Endothelial cell of umbilical vein (primary cell): Measurements from ENCODE around the gene COL15A1. TPM values are rescaled to one million over a fixed set of nuclear protein-coding genes. Genes with fewer than 3 reads are reported as not detected.

ENCODE experiments used
- BruUV-seq: library from RNA; stranded (reverse); fragments of 400-500 nt; replicated peaks from 2 replicates; lab custom pipeline; 2021; lab: Mats Ljungman, UMichigan
- CTCF ChIA-PET: fragments of 300-600, 350-600 bp; sonication (Branson Sonifier 250); formaldehyde crosslinking; loops from one replicate; lab custom pipeline; 2021; ENCODE audit warnings: antibody characterized with exemption, inconsistent platforms; lab: Charles Lee
- POLR2A ChIA-PET: fragments of 300-600, 350-600 bp; sonication (Branson Sonifier 250); formaldehyde crosslinking; loops from one replicate; lab custom pipeline; 2021; ENCODE audit warnings: antibody characterized with exemption, inconsistent platforms; lab: Charles Lee
- DNase-seq: peaks from one replicate; pipeline ENCODE4 v3.0.0-alpha.2; 2011; ENCODE audit warnings: low read depth, low spot score
- FAIRE-seq: peaks from 2 replicates; lab custom pipeline; 2011; peaks lifted over from hg19 to GRCh38; lab: Jason Lieb, UNC
- H2AFZ ChIP-seq: 2 replicates; pipeline ENCODE4 v1.6.0; 2012; ENCODE audit warnings: low read depth, low read length, control low read depth, inconsistent platforms
- H3K27ac ChIP-seq: 2 replicates; pipeline ENCODE4 v1.5.1; 2011; ENCODE audit warnings: low read depth, mild to moderate bottlenecking, control low read depth, low read length, moderate library complexity; ENCODE audit not compliant: insufficient read depth
- H3K27me3 ChIP-seq, 2 experiments: 2 replicates each; pipeline versions ENCODE4 v1.6.0 to v1.6.1; 2011; ENCODE audit warnings: low read length in 2 of 2, mixed read lengths in 1 of 2; ENCODE audit not compliant: control insufficient read depth in 2 of 2, insufficient read depth in 2 of 2
- H3K36me3 ChIP-seq, 2 experiments: 2 replicates in 1 of 2; 3 replicates in 1 of 2; pipeline ENCODE4 v1.5.1; 2011; ENCODE audit warnings: low read length in 2 of 2, mild to moderate bottlenecking in 1 of 2, moderate library complexity in 1 of 2; ENCODE audit not compliant: control insufficient read depth in 2 of 2, insufficient read depth in 2 of 2; ENCODE audit errors: extremely low read depth in 1 of 2
- H3K4me1 ChIP-seq: 3 replicates; pipeline ENCODE4 v1.5.1; 2011; ENCODE audit warnings: mild to moderate bottlenecking, low read length; ENCODE audit not compliant: control insufficient read depth, insufficient read depth; ENCODE audit errors: extremely low read depth
- H3K4me2 ChIP-seq: 2 replicates; pipeline ENCODE4 v1.6.1; 2011; ENCODE audit warnings: low read length, control low read depth, mixed read lengths; ENCODE audit not compliant: insufficient read depth
- H3K4me3 ChIP-seq, 3 experiments: fragments of 200-600 bp in 1 of 3; sonication (generic), shearing (Covaris generic) in 1 of 3; replicated peaks in 1 of 3; 2 replicates each; pipeline ENCODE4 v1.5.1; 2011 to 2016; ENCODE audit warnings: control low read depth in 3 of 3, low read length in 3 of 3, mild to moderate bottlenecking in 2 of 3, inconsistent platforms in 1 of 3, low read depth in 1 of 3, moderate library complexity in 1 of 3; ENCODE audit not compliant: insufficient read depth in 1 of 3
- H3K79me2 ChIP-seq: 2 replicates; pipeline ENCODE4 v1.6.0; 2012; ENCODE audit warnings: low read length, inconsistent platforms; ENCODE audit not compliant: control insufficient read depth, insufficient read depth
- H3K9ac ChIP-seq: replicated peaks from 2 replicates; pipeline ENCODE3; 2011; ENCODE audit warnings: low read length, control low read depth; ENCODE audit not compliant: insufficient read depth; ENCODE audit errors: extremely low read depth
- H3K9me1 ChIP-seq: replicated peaks from 3 replicates; pipeline ENCODE4 v1.6.0; 2011; ENCODE audit warnings: mild to moderate bottlenecking, low read length; ENCODE audit not compliant: control insufficient read depth, insufficient read depth; ENCODE audit errors: extremely low read depth
- H3K9me3 ChIP-seq: replicated peaks from 2 replicates; pipeline ENCODE4 v1.5.1; 2012; ENCODE audit warnings: low read length, inconsistent platforms; ENCODE audit not compliant: control insufficient read depth, insufficient read depth
- H4K20me1 ChIP-seq: replicated peaks from 2 replicates; pipeline ENCODE3; 2011; ENCODE audit warnings: mild to moderate bottlenecking, low read length; ENCODE audit not compliant: control insufficient read depth, insufficient read depth; ENCODE audit errors: extremely low read depth
- CTCF ChIP-seq, 2 donors: IDR thresholded peaks; 1 replicate in 1 of 2; 2 replicates in 1 of 2; pipeline ENCODE4 v1.5.1; 2011; ENCODE audit warnings: low read length in 2 of 2, mild to moderate bottlenecking in 2 of 2, moderate library complexity in 2 of 2, control low read depth in 1 of 2, inconsistent platforms in 1 of 2, low read depth in 1 of 2; ENCODE audit not compliant: insufficient read depth in 1 of 2; ENCODE audit errors: extremely low read depth in 1 of 2
- EZH2 ChIP-seq: IDR thresholded peaks from 2 replicates; pipeline ENCODE4 v1.6.1; 2012; ENCODE audit warnings: borderline replicate concordance, low read depth, mild to moderate bottlenecking, moderate library complexity, low read length, inconsistent platforms; ENCODE audit not compliant: severe bottlenecking
- FOS ChIP-seq: IDR thresholded peaks from 2 replicates; pipeline ENCODE4 v1.6.1; 2011; ENCODE audit warnings: mild to moderate bottlenecking, low read length, moderate library complexity, borderline replicate concordance; ENCODE audit not compliant: insufficient read depth
- GATA2 ChIP-seq: IDR thresholded peaks from 2 replicates; pipeline ENCODE4 v1.7.0; 2011; ENCODE audit warnings: low read depth, mild to moderate bottlenecking, moderate library complexity, mixed read lengths, low read length; ENCODE audit not compliant: insufficient read length, insufficient read depth
- JUN ChIP-seq: IDR thresholded peaks from 2 replicates; pipeline ENCODE4 v1.6.1; 2011; ENCODE audit warnings: borderline replicate concordance, low read depth; ENCODE audit not compliant: insufficient read length, insufficient read depth
- MAX ChIP-seq: IDR thresholded peaks from 2 replicates; pipeline ENCODE4 v1.6.1; 2011; ENCODE audit not compliant: insufficient read depth, insufficient read length
- MYC ChIP-seq: IDR thresholded peaks from one replicate; pipeline ENCODE4 v1.6.1; 2011; ENCODE audit warnings: mild to moderate bottlenecking, low read depth, low read length
- POLR2A ChIP-seq: IDR thresholded peaks from 2 replicates; pipeline ENCODE4 v1.6.1; 2012; ENCODE audit warnings: low read depth, mild to moderate bottlenecking, control low read depth, low read length
- POLR2AphosphoS5 ChIP-seq: IDR thresholded peaks from 2 replicates; pipeline ENCODE4 v1.6.1; 2012; ENCODE audit warnings: low read depth, mild to moderate bottlenecking, control low read depth, low read length, moderate library complexity; ENCODE audit not compliant: insufficient read depth
- dilution Hi-C: fragments of 300-500 bp; cut with MboI; formaldehyde crosslinking; loops from one replicate; pipeline ENCODE4 v1.15.0; 2019; ENCODE audit warnings: low sequenced_read_pairs; ENCODE audit not compliant: extremely low pct_ligation_motif_present
- intact Hi-C: fragments of 100-400 bp; cut with micrococcal nuclease; formaldehyde crosslinking; loops from one replicate; pipeline ENCODE4 v1.10.0; 2022
- polyA plus RNA-seq, 4 experiments: library from polyadenylated mRNA; depleted of rRNA in 3 of 4; stranded (reverse) in 3 of 4; unstranded in 1 of 4; fragments of >200 nt; gene quantifications; 2 replicates each; pipeline versions ENCODE4 v1.2.1 to v1.2.3, GENCODE V29; 2011 to 2012; ENCODE audit warnings: missing spikeins in 1 of 4
- total RNA-seq: library from RNA; stranded (reverse); gene quantifications from 2 replicates; pipeline ENCODE4 v1.2.3, GENCODE V29; 2021

The COL15A1 gene
- total and polyA plus RNA-seq, 2 donors (not counting 3 experiments of a cell fraction or from before 2014, with no cell fraction given), result not detected

- DNase-seq (peak; percentile 12), FAIRE-seq (no peak)
- no TSS peak for BruUV-seq
- H3K9me1 ChIP-seq, result no peaks in the 10 kb centered on the region
- POLR2A ChIA-PET, result no interaction called here
- no peaks in the 10 kb centered on the region for H3K36me3 ChIP-seq
- H3K79me2 ChIP-seq, result no peaks in the 10 kb centered on the region
- H3K4me2 ChIP-seq, result no peak overlapping the region
- no peak overlapping the region for H3K4me3 ChIP-seq
- intact Hi-C loops, result no loop called here
- H3K4me1 ChIP-seq, result no peaks in the 10 kb centered on the region
- H2AFZ ChIP-seq, result no peak overlapping the region
- CTCF ChIA-PET, result no interaction called here
- TF ChIP-seq POLR2AphosphoS5 (no peak), GATA2 (no peak), POLR2A (no peak), JUN (no peak), CTCF (IDR thresholded peaks at IDR 0.05; ENCODE audit: extremely low read depth in 1 of 2, insufficient read depth in 1 of 2, low read depth in 1 of 2, low read length in 2 of 2) (no peak), MAX (no peak), MYC (no peak), FOS (no peak), EZH2 (no peak)
- no peaks in the 10 kb centered on the region for H4K20me1 ChIP-seq
- H3K9me3 ChIP-seq, result no peaks in the 10 kb centered on the region
- no peak overlapping the region for H3K27ac ChIP-seq
- dilution Hi-C loops, result no loop called here
- H3K9ac ChIP-seq, result no peak overlapping the region
- H3K27me3 ChIP-seq, result no peaks in the 10 kb centered on the region
These were observed 125.4 kb downstream of the COL15A1 start for GRCh38 chr9:99069075-99069474.
